Brain microvascular endothelial cell (primary cell): ENCODE measurements around the gene MYO1B.

Source experiments
- DNase-seq: peaks from one replicate; pipeline ENCODE4 v3.0.0-alpha.2; 2020
- H3K27ac ChIP-seq: fragments of 250-450 bp; sonication (Bioruptor Pico); 2 replicates; pipeline ENCODE4 v1.5.1; 2020; ENCODE audit warnings: mild to moderate bottlenecking, moderate library complexity
- H3K27me3 ChIP-seq: fragments of 250-450 bp; sonication (Bioruptor Pico); replicated peaks from 2 replicates; pipeline ENCODE4 v1.5.1; 2020; ENCODE audit warnings: mild to moderate bottlenecking
- H3K36me3 ChIP-seq: fragments of 250-450 bp; sonication (Bioruptor Pico); replicated peaks from 2 replicates; pipeline ENCODE4 v1.5.1; 2020; ENCODE audit warnings: mild to moderate bottlenecking
- H3K4me3 ChIP-seq: 2 replicates; pipeline ENCODE4 v1.5.1; 2011; ENCODE audit warnings: low read depth, mild to moderate bottlenecking, control low read depth, low read length, moderate library complexity
- in situ Hi-C: cut with HindIII; loops from 2 replicates; pipeline ENCODE4 v1.10.0; 2017; ENCODE audit warnings: low sequenced_read_pairs, low pct_ligation_motif_present
- TF ChIP-seq, protein P1 (sequence below): IDR thresholded peaks from 2 replicates; pipeline ENCODE4 v1.5.1; 2011; ENCODE audit warnings: low read depth, mild to moderate bottlenecking, moderate library complexity, low read length, control low read depth, inconsistent platforms; ENCODE audit errors: missing control alignments

Gene MYO1B

DNA sequence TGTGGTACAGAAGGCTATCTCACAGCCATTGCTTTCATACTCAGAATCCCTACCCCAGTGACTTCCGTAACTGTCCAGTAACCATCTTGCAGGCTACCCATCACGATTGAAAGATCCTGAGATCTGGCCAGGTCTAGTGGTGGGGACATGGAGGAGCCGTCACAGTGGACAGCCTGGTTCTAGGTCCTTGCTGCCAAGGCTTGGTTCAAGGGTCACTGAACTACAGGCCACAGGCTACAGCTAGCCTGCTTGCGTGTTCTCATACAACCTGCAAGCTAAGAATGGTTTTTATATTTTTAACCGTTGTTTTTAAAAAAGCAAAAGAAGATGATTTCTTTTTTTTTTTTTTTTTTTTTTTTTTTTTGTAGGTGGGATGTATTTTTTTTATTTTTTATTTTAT, 151.6 kb downstream of the MYO1B start:
- no peak for DNase-seq
- H3K36me3 ChIP-seq: peaks cover 46% of the 10 kb centered on the region
- no peak overlapping the region for H3K4me3 ChIP-seq
- H3K27me3 ChIP-seq: no peaks in the 10 kb centered on the region
- TF ChIP-seq, protein P1, sequence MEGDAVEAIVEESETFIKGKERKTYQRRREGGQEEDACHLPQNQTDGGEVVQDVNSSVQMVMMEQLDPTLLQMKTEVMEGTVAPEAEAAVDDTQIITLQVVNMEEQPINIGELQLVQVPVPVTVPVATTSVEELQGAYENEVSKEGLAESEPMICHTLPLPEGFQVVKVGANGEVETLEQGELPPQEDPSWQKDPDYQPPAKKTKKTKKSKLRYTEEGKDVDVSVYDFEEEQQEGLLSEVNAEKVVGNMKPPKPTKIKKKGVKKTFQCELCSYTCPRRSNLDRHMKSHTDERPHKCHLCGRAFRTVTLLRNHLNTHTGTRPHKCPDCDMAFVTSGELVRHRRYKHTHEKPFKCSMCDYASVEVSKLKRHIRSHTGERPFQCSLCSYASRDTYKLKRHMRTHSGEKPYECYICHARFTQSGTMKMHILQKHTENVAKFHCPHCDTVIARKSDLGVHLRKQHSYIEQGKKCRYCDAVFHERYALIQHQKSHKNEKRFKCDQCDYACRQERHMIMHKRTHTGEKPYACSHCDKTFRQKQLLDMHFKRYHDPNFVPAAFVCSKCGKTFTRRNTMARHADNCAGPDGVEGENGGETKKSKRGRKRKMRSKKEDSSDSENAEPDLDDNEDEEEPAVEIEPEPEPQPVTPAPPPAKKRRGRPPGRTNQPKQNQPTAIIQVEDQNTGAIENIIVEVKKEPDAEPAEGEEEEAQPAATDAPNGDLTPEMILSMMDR: no peak
- no peak overlapping the region for H3K27ac ChIP-seq
- in situ Hi-C loops: no loop called here

DNA sequence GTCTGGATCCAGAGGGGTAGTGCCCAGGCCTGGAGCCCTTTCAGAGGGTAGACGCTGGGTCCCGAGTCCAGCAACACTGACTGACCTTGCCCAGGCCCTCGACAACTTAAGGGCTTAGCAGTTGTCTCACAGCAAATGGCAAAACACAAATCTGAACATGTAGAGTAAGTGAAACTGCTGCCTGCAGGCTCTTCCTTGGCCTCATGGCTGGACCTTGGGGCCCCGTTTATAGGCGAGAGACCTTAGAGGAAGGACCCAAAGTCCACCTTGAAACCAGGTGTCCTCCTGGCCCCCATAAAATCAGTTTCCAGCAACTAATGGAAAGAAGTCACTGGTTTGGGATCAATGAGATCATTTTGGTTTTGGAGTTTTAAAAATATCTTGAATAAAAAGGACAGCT, 154.4 kb downstream of the MYO1B start:
- DNase-seq: no peak
- TF ChIP-seq, protein P1: no peak
- Histone ChIP-seq H3K4me3 (no peak overlapping the region), H3K27me3 (no peaks in the 10 kb centered on the region), H3K27ac (no peak overlapping the region), H3K36me3 (peaks cover 29% of the 10 kb centered on the region)
- in situ Hi-C loops: no loop called here

DNA sequence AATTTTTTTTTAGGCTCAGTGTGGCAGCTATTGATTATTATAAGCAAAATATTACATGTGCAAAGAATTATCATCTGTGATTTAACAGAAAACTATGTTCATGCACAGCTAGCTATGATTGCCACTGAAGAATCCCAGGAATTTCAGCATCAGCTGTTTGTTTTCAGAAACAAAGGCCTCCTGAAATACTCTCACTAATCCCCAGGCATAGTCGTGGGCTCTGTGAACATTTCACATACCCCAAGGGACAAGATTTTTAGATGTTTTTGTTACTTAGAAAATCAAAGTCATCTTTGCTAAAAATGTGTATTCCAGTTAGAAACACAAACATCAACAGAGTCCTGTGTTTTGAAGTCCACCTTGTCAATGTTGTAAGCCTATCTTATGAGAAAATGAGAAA, 156.1 kb downstream of the MYO1B start:
- H3K27me3 ChIP-seq: no peaks in the 10 kb centered on the region
- no peak overlapping the region for H3K4me3 ChIP-seq
- H3K27ac ChIP-seq: peak overlapping the region; percentile 2
- in situ Hi-C loops: no loop called here
- TF ChIP-seq, protein P1: no peak
- DNase-seq: peak; percentile 31
- H3K36me3 ChIP-seq: peaks cover 20% of the 10 kb centered on the region

DNA sequence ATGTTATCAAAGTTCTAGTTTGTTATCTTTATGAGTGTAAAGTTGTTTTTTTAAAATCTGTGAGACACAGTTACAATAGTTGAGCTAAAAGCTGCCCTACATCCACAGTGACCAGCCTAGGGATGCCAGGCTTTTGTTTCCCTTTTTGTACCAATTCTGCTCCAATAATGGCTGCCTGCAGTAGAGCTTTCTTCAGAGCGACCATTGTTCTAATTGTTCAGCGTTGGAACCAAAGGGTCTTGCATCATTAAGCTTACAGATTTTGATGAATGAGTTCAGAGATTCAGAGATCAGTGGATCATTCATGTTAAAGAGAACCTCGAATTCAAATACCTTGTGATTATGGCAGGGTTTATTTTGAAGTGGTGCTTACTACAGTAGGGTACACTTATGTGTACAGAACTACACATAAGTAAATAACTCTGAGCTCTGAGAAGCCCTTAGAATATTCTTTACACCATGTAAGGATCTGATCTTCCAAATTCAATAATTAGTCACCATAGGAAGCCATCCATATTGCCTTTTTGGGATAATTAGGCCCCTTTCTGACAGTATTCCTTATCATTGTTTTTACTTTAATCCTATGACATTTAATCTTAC, 157.9 kb downstream of the MYO1B start:
- Histone ChIP-seq H3K4me3 (no peak overlapping the region), H3K27ac (no peak overlapping the region), H3K27me3 (no peaks in the 10 kb centered on the region), H3K36me3 (peaks cover 18% of the 10 kb centered on the region)
- TF ChIP-seq, protein P1: no peak
- in situ Hi-C loops: no loop called here
- DNase-seq: no peak

DNA sequence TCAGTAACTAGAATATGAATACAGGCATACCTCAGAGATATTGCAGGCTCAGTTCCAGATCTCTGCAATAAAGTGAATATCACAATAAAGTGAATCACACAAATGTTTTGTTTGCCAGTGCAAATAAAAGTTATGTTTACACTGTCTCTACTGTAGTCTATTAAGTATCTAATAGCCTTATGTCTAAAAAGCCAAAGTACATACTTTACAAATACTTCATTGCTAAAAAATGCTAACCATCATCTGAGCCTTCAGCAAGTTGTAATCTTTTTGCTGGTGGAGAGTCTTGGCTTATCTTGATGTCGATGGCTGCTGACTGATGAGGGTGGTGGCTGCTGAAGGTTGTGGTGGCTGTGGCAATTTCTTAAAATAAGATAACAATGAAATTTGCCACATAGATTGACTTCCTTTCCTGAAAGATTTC, 159.4 kb downstream of the MYO1B start:
- Histone ChIP-seq H3K36me3 (peaks cover 30% of the 10 kb centered on the region), H3K27ac (no peak overlapping the region), H3K27me3 (no peaks in the 10 kb centered on the region), H3K4me3 (no peak overlapping the region)
- in situ Hi-C loops: no loop called here
- TF ChIP-seq, protein P1: no peak
- DNase-seq: peak; percentile 53

DNA sequence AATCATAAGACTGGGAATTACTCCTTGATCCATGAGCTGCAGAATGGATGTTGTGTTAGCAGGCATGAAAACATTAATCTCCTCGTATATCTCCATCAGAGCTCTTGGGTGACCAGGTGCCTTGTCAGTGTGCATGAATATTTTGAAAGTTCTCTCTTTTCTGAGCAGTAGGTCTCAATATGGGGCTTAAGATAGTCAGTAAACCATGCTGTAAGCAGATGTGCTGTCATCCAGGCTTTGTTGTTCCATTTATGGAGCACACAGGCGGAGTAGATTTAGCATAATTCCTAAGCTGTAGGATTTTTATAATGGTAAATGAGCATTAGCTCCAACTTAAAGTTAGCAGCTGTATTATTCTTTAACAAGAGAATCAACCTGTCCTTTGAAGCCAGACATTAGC, 160.3 kb downstream of the MYO1B start:
- DNase-seq: no peak
- TF ChIP-seq, protein P1: no peak
- Histone ChIP-seq H3K27me3 (no peaks in the 10 kb centered on the region), H3K27ac (no peak overlapping the region), H3K4me3 (no peak overlapping the region), H3K36me3 (peaks cover 31% of the 10 kb centered on the region)
- in situ Hi-C loops: no loop called here
